HG02642 (cell line): ENCODE data around the gene BRD2.
A peak's percentile ranks its signal among the peaks of the same experiment; 100 is the strongest.
"Not testable (repeated sequence)": the region's sequence is repeated elsewhere in the genome, so short reads cannot be mapped to it uniquely, and the experiment has no call there.

ENCODE experiments used
- ATAC-seq: cut with Tn5 transposase; IDR thresholded peaks from one replicate; pipeline ENCODE4 v1.9.1; 2021; ENCODE audit warnings: mild to moderate bottlenecking; ENCODE audit not compliant: unreplicated experiment, poor library complexity

The BRD2 gene

DNA sequence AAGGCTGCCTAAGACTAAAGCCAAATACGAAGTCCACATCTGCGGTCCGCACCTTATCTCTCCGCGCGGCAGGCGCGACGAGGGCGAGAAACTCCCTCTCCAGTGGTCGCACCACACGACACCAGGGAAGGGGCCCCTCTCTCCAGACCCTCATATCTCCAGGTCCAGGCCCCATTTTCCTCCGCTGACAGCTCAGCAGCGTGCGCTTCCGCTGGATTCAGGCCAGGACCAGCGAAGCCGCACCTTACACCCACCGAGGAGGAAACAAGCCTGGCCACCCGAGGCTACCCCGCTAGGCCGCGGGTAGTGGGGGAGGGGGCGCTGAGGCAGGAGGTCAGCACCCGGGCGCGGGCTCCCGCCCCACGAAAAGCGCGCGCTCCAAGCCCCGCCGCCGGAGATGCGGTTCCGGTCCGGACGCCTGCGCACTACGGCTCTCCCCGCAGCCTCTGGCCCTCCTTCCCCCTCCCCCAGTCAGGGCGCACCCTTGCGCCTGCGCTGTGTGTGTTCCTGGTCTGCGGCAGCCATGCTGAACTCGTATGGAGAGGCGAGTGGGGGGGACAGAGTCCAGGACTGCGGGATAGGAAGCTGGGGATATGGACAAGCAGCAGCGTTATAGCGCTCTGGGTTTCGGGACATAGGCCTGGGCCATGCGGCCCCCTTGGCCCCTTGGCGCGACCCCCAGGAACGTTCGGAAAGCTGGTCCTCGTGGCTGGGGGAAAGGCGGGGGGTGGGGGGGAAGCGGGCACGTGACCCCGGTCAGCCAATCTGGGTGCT, at the start of gene BRD2:
Gene BRD2 (plus strand): TSS at position 502 of the 774 bp plus-strand sequence. CDS start 4,305 bp downstream, outside the sequence.
- ATAC-seq, result peak; percentile 39

DNA sequence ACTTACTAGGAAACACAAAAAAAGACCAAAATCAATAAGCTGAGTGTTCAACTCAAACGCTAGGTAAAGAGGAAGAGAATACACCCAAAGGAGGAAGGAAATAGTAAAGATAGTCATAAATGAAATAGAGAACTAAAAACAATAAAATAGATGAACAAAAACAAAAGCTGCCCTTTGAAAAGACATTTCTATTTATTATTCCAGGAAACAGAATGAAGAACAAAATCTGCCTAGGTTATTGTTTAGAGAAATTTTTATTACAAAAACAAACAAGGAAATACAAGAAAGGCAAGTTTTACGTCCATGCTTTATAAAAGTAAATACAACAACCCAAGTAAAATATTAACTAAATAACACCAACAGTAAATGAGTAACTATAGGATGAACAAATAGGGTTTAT, 47.7 kb upstream of the BRD2 start:
- ATAC-seq, result no peak

DNA sequence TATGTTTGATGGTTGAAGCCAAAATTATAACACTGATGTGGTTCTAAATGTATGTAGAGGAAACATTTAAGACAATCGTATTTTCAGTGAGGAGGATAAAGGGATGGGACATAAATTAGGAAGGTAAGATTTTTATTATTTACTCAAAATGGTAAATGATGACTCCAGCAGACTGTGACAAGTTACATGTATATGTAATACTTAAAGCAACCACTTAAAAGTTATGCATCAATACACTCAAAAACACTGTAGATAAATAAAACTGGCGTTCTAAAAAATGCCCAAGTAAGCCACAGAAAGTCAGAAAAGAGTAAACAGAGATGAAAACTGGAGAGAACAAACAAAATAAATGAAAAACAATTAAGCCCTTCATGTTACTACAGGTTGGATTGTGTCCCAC, 46.3 kb upstream of the BRD2 start:
- no peak for ATAC-seq

DNA sequence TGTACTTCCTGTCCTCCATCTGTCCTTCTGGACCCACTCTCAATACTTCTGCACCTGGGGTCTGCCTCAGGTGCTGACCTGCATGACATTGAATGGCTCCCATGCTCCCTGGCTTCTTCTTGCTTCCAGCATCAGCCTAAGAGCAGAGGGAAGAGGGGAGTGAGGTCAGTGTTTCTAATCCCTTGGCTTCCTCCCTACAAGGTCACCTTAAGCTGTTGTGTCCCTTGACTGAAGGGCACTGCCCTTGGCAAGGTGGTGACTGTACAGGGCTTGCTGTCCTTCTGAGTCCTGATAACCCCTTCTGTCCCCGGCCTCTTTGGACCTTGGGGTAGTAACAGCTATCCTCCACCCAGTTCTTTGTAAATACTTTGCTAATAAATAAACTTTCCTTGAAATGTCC, 37.2 kb upstream of the BRD2 start:
- ATAC-seq, result no peak

DNA sequence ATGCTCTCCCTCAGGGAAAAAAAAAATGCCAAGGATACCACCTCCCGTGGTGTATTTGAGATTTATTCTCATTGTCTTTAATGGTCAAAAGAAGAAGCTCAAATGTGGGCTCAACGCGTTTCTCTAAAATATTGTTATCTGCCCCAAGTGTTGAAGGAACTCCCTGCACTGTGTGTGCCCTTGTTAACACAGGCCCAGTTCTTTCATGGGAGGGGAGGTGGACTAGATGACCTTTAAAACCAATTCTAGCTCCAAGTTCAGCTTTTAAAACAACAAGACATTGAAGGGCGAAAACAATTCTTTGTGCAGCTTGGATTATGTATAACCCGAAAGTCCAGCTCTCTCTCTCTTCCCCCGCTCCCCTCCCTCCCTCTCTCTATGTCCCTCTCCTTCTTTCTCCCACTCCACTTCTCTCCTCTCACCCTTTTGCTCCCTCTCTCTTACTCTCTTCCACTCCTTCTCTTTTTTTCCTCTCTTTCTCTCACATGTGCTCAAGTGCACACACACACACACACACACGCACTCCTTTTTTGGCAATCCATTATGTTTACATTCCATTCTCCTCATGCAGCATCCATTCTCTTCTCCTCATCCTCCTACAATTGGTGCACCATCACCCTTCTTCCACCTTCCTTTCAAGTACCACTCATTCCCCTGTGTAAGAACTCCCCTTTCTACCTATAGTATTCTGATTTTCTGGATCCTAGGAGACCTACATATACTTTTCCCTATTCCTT, 36.1 kb upstream of the BRD2 start:
- no peak for ATAC-seq

DNA sequence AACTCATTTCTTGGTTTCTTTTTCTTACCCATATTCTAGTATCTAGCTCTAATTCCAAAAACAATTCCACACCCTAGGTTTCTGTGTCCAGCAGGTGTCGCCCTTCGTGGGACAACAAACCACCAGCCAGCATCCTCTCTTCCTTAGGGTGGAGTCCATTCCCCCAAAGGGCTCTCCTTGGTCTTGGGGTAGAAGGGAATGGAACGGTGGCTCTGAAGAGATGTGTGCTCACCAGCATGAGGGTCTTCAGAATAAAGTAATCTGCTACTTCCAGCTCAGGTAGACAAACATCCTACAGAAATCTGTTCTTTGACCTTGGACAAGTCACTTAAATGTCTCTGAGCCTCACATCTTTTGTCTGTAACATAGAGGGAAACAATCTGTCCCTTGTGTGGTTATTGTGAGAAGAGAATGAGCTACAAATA, 34.7 kb upstream of the BRD2 start:
- no peak for ATAC-seq

DNA sequence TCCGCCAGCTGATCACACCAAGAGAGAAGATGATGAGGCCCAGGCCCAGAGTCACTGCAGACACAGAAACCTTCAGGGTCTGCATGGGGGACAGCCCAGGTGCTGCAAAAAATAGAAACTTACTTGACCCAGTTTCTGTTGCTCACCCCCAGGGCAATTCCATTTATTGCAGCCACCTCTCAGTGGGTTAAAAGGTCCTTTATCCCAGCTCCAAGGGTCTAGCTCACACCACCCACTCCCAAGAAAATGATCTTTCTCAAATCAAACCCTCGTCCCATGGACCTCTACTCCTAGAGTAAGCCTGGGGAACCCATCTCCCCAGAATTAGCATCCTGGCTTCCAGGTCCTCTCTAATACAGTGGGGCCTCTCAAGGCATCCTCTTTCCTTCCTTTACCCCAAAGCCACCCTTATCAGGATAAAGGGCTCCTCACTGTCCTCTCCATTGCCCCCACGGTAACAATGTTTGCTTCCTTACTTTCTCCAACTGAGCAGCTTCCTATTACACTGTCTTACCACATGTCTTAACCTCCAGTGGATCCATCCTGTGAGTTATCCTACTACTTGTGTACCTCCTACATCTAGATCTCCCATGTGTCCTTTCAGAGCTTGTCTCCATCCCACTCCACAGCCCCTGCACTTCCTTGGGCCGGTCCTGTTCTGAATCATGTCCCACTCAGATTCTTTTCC, 32.7 kb upstream of the BRD2 start:
- no peak for ATAC-seq

DNA sequence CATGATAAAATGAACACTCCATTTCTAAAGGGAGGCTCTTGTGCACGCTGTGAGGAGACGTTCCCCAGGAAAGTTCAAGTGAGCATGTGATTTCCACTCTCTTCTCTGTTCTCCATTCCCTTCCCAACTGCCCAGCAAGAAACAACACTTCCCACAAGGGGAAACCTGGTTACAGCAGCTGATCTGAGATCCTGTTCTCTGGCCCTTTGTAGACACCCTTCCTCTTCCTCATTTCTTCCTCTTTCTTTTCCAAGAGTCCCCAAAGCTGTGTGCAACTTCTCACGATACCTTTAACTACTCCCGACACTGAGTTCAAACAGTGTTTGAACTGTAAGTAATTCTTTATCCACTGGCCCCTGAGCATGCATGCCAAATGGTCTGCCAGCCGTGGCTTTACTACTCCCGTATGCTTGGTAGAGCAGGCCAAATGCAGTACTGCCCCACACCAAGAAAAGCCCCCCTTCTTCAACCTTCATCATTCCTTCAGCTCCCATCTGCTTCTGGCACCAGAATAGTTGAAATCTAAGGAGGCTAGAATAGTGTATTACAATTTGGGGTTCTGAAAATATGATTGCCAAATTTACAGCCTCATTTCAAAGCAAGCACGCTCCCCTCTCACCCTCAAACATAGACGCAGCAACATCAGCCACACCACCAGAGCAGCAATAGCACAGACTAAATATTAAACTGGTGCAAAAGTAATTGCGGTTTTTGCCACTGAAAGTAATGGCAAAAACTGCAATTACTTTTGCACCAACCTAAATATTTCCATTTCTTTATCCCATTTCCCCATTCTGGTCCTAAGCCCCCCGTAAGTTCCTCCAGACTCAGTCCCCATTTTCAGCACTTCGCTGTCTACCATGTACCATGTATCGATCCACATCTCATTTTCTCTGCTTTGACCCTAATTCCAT, 31.9 kb upstream of the BRD2 start:
- no peak for ATAC-seq

DNA sequence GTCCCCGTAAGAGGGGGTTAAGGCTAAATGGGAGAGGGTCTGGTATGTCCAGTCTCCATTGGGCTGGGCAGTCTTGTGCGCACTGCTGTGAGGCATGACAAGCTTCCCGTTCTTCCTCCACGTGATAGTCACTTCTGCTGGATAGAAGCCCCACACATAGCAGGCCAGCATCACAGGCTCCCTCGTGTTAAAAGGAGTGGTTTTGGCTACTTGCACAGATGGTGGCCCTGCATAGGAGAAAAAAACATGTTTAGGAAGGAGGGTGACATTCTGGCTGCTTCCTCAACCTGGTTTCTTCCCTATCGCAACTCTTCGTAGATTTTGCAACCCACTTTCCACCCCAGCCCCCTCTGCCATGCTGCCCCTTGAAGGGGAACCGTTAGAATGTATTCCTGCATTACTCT, 31.2 kb upstream of the BRD2 start:
- no peak for ATAC-seq

DNA sequence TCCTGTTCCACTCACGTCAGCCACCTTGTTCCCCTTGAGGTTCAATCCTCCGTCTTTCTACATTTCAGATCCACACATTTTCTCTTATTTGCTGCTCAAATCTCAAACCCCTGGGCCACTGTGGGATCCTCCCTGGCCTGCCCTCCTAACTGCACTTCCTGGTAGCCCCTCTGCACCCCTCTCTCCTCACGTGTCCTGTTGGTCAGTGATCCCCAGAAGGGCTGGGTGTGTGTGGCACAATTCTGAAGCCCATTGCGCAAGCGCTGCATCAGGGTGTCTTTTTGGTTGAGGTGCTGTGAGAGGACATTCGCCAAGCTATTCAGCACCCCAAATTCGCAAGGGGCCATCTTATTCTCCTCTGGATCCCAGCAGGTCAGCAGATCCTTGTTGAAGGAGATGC, 29.9 kb upstream of the BRD2 start:
- ATAC-seq, result no peak

DNA sequence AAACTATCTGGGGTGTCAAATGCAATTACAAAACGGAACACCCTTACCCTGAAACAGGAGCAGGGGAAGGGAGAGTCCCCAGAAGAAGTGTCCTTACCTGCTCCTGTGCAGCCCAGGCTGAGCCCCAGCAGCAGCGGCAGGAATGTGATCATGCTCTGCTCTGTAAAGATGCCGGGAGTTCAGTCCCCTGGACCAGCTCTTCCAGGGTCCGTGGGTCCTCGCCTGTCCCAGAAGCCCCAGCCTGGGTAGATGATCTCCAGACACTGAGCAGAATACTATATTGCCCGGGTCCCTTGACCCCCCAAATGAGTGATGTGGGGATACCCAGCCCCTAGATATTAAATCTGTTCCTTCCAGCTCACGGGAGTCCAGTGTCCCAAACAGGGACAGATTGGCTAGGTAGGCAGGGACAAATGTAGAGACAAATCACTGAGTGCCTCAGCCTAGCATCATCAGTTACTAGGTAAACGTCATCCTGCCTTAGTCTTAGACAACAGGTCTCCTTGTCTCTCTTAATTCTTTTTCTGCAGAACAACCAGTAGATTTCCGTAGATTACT, 27.7 kb upstream of the BRD2 start, which contains the start of gene HLA-DMB:
Gene HLA-DMB (minus strand): TSS at position 373 of the 558 bp plus-strand sequence. CDS start 221 bp downstream, at position 152.
- ATAC-seq, result peak; percentile 65

DNA sequence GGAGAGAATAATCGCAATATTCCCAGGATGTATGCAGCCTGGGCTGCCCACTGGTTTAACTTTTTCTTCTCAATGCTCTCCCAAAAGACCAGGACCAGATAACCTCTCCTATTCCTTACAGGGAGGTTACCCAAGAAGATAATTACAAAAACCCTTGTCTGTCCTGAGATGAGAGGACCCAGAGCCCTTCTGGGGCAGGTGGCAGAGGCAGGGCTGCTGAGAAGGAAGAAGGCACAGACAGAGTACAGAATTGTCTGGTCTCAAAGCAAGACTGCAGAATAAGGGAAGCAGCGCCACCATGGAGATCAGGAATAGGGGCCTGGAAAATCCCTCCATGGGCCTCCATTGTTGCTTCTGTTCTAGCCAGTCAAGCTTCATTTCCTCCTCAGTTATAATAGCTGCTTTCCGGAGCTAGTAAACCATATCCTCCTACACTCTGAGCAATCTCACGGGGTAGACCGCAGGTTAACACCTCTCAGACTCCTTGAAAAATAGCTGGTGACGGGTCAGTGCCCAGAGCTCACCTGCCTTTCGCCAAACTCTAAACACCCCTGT, 27.1 kb upstream of the BRD2 start:
- peak; percentile 55 for ATAC-seq

DNA sequence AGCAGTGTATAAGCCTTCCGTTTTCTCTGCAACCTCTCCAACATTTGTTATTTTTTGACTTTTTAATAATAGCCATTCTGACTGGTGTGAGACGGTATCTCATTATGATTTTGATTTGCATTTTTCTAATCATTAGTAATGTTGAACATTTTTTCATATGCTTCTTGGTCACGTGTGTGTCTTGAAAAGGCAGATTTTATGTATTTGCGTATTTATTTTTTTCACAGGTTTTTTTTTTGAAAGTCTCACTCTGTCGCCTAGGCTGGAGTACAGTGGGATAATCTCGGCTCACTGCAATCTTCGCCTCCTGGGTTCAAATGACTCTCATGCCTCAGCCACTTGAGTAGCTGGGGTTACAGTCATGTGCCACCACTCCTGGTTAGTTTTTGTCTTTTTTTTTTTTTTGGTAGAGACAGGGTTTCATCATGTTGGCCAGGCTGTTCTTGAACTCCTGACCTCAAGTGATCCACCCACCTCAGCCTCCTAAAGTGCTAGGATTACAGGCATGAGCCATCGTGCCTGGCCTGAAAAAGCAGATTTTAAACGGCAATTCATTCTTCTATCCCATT, 25.8 kb upstream of the BRD2 start:
- ATAC-seq, result not testable (repeated sequence)

DNA sequence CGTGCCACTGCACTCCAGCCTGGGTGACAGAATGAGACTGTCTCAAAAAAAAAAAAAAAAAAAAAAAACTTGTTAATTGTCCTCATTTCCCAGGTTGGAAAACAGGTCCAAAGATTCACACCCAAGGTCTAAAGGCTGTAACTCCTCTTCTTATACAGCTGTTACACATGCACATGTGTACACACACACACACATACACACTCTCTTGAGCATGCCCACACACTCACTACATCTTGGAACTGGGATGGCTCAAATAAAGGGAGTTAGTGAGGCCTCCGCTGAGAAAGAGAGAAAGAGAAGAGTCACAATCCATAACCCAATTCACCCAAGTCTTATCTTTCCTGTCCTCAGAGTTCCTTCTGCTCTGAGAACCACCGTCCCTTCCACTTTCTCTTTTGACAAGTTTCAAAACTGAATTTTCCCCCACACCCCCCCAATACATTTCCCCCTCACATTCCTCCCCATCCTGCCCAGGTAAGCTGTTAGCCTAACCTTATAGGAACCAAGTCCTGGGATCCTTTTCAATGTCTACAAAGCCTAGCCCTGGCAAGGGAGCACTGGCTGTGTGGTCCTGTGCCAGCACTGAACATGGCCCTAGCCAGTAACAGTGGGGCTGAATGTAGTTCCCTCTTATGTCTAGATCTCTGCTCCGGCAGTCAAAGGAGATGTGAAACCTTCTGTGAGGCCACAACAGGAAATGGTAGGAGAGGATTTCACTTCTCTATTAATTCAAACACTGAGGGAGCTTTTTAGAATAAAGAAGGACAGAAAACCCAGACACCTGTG, 24.3 kb upstream of the BRD2 start:
- ATAC-seq, result peak; percentile 49

DNA sequence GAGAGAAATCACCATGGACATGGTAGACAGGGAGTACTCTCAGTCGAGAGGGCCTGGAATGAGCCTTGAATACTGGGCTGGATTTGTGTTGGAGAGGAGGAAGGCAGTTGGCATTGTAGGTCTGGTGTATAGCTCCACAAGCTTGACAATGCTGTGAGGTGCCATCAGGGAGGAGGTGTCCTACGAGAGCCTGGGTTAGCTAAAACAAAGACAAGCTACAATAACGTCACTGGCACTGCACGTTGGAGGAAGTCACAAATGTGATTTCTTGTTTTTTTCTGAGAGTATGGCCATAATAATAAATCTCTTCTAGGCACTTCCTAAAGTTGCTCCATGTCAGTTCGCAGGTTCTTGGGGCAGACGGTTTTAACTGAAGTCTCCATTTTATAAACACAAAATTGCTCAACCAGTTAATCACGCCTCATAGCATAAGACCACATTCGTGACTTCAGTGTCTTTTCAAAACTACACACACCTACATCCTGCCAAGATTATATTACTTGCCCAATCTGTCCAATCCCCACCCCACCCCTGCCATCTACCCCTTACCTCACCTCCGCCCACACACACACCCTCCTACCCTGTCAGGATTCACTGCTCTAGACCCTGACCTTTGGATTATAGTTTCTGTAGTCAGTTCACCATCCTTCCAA, 23.2 kb upstream of the BRD2 start:
- no peak for ATAC-seq

DNA sequence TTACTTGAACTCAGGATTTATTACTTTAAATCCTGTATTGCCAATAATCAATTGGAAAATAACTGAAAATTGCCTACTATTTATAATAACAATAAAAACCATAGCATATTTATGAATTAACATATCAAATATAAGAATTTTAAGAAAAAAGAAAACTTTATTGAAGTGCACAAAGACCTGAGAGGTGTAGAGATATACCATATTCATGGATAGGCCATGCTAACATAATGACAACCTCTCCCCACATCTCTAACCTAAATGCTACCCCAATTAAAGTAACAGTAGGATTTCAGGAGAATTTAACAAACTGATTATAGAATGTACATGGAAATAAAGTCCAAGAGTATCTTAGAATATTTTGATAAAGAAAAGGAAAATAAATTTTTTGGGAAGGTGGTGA, 22.4 kb upstream of the BRD2 start:
- ATAC-seq, result no peak

DNA sequence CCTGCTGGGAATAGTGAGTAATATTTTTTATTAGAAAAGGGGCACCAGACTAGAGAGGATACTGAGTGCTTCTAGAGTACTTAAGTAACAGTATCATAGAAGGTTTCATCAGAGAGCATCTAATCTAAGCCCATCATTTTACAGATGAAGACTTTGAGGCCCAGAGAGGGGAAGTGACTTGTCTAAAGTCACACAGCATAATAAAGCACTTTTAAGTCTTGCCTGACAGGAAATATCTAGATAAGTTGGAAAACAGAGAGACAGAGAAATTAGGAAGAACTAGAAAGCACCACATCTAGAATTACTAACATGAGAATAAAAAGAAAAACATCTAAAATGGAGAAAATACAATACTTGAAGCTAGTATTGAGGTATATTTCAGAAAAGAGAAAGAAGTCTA, 21.5 kb upstream of the BRD2 start:
- no peak for ATAC-seq
